Measurements from ENCODE around the gene TMEM135. TPM values are rescaled to one million over a fixed set of nuclear protein-coding genes. Genes with fewer than 3 reads are reported as not detected.
"Not testable (repeated sequence)": the region's sequence is repeated elsewhere in the genome, so short reads cannot be mapped to it uniquely, and the experiment has no call there.

Gene TMEM135
- total RNA-seq, 1 donor from 2014 or later, result 12.6 TPM

DNA sequence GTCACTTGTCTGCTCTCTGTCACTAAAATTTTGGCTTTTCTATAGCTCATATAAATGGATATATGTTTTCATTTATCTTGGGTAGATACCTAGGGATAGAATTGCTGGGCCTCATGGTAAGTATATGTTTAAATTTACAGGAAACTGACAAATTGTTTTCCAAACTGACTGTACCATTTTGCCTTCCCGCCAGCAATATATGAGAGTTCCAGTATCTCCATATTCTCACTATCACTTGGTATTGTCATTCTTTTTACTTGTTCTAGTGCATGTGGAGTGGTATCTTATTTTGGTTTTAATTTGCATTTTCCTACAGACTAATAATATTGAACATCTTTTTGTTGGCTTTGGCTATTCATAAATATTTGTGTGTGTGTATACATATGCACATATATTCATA is 101.7 kb downstream of the TMEM135 start:
- TF ChIP-seq, protein P1, sequence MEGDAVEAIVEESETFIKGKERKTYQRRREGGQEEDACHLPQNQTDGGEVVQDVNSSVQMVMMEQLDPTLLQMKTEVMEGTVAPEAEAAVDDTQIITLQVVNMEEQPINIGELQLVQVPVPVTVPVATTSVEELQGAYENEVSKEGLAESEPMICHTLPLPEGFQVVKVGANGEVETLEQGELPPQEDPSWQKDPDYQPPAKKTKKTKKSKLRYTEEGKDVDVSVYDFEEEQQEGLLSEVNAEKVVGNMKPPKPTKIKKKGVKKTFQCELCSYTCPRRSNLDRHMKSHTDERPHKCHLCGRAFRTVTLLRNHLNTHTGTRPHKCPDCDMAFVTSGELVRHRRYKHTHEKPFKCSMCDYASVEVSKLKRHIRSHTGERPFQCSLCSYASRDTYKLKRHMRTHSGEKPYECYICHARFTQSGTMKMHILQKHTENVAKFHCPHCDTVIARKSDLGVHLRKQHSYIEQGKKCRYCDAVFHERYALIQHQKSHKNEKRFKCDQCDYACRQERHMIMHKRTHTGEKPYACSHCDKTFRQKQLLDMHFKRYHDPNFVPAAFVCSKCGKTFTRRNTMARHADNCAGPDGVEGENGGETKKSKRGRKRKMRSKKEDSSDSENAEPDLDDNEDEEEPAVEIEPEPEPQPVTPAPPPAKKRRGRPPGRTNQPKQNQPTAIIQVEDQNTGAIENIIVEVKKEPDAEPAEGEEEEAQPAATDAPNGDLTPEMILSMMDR (conservative IDR thresholded peaks at IDR 0.05; ENCODE audit: low read depth, low read length), result no peak
- no peak overlapping the region for H3K4me3 ChIP-seq (ENCODE audit: low read depth, low read length)
- DNase-seq (ENCODE audit: low read depth), result no peak

DNA sequence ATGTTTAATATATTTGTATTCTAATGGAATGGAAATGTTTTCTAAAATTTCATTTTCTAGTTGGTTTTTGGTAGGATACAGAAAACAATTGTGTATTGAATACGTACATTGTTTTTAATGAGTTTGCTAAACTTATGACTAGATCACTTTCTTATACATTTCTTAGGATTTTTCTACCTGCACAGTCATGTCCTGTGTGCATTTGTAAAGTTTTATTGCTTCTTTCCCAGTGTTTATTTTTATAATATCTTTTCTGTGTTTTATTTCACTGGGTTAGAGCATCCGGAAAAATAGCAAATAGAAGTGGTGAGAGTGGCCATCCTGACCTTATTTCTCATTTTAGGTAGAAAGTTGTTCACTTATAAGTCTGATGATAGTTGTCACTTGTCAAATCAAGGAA is 103.6 kb downstream of the TMEM135 start:
- DNase-seq (ENCODE audit: low read depth), result no peak
- H3K4me3 ChIP-seq (ENCODE audit: low read depth, low read length), result no peak overlapping the region
- TF ChIP-seq, protein P1 (conservative IDR thresholded peaks at IDR 0.05; ENCODE audit: low read depth, low read length), result no peak

DNA sequence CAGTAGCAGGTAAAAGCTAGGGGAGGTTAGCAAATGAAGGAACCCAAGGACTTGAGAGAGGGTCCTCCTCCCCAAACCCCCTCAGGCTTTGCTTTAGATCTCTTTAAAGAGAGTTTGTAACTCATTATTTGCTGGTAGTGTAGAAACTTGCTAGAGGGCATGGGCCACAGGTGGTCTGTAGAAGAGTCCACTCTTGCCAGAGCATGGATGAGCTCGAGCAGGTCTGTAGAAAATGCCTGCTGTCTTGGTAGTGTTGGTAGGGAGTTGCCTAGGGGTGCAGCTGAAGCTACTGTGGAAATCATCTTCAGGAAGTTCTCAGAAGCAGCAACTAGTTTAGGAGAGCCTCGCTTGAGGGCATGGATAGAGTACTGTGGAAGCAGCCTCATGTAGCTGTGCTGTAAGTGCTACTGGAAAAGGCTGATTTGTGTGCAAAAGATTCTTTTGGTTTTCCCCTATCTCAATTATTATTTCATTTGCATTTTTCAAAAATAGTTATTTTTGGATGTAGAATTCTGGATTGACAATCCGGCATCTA is 104.3 kb downstream of the TMEM135 start:
- no peak for DNase-seq (ENCODE audit: low read depth)
- TF ChIP-seq, protein P1 (conservative IDR thresholded peaks at IDR 0.05; ENCODE audit: low read depth, low read length), result no peak

DNA sequence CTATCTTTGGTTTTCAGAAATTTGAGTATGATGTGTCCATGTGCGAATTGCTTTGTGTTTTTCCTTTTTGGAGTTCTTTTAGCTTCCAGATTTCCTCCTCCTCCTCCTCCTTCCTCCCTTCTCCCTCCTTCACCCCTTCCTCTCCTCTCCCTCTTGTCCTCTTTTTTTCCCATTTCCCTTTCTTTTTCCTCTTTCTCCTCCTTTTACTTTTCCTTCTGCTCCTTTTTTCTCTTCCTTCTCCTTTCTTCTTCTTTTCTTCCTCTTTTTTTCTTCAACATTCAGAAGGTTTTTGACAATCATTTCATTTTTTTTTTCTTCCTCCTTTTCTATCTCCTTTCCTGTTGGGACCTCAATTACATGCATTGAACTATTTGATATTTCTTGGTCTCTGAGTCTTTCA is 104.9 kb downstream of the TMEM135 start:
- TF ChIP-seq, protein P1 (conservative IDR thresholded peaks at IDR 0.05; ENCODE audit: low read depth, low read length), result no peak
- H3K4me3 ChIP-seq (ENCODE audit: low read depth, low read length), result no peak overlapping the region
- no peak for DNase-seq (ENCODE audit: low read depth)

More for the DNA sequence above, 104.3 kb downstream of the TMEM135 start:
- H3K4me3 ChIP-seq (ENCODE audit: low read depth, low read length), result no peak overlapping the region

DNA sequence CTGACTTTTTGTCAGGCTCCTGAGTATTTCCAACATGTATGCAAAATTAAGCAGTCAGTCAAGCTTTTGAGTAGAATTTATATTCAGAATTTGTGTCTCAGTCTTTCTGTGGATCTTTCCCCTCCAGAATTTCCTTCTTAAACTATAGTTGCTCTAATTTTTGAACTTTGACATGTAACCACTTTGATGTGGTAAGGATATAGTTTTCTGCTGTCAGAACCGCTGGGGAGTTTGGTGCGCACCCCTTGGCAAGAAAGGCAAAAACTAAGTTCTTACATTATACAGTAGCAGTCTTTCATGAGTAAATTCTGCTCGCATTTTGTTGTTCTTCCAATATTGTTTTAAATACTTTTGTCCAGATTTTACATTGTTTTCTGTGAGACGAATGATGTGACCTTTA is 105.9 kb downstream of the TMEM135 start:
- no peak overlapping the region for H3K4me3 ChIP-seq (ENCODE audit: low read depth, low read length)
- no peak for DNase-seq (ENCODE audit: low read depth)
- TF ChIP-seq, protein P1 (conservative IDR thresholded peaks at IDR 0.05; ENCODE audit: low read depth, low read length), result no peak

DNA sequence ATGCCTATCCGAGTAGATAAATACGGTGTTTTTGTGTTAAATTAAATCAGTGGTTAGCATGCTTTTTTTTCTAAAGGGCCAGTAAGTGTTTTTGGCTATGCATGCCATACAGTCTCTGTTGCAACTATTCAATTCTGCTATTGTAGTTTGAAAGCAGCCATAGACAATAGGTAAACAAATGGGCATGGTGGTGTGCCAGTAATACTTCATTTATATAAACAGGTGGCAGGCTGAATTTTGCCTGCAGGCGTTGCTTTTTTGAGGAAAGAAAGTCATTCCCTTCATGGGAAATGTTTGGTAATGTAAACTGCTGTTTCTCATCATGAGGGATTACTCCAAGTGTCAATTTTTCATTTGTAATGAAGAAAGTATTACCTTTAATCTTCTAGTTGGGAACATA is 106.5 kb downstream of the TMEM135 start:
- TF ChIP-seq, protein P1 (conservative IDR thresholded peaks at IDR 0.05; ENCODE audit: low read depth, low read length), result no peak
- DNase-seq (ENCODE audit: low read depth), result no peak
- H3K4me3 ChIP-seq (ENCODE audit: low read depth, low read length), result no peak overlapping the region

DNA sequence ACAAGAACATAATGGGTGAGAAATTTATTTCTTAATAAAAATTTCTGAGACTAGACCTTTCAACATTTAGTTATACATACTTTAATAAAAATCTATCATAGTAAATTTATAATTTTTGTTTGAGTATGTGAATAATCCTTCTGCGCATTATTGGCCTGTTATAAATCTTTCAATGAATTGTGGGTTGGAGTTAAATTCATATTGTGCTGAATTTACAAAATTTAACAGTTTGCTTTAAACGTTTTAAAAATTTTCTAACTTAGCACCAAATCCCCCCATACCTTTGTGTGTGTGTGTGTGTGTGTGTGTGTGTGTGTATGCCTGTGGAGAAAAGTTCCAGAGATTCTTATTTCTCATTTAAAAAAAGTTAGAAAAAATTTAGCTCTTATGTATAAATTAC is 111.0 kb downstream of the TMEM135 start:
- TF ChIP-seq, protein P1 (conservative IDR thresholded peaks at IDR 0.05; ENCODE audit: low read depth, low read length), result no peak

DNA sequence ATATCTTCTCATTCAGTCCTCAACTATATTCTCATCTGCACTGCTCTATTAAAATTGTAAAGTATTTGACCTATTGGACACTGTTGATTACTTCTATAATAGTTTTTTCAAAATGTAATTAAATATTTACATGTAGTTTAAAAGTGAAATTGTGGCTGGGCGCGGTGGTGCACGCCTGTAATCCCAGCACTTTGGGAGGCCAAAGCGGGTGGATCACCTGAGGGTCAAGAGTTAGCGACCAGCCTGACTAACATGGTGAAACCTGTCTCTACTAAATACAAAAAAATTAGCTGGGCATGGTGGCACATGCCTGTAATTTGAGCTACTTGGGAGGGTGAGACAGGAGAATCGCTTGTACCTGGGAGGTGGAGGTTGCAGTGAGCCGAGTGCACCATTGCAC is 112.0 kb downstream of the TMEM135 start:
- not testable (repeated sequence) for DNase-seq (ENCODE audit: low read depth); H3K4me3 ChIP-seq (ENCODE audit: low read depth, low read length)

More for the DNA sequence above, 111.0 kb downstream of the TMEM135 start:
- no peak overlapping the region for H3K4me3 ChIP-seq (ENCODE audit: low read depth, low read length)
- DNase-seq (ENCODE audit: low read depth), result no peak
